ENCODE results near the gene ZNRF1.

DNA sequence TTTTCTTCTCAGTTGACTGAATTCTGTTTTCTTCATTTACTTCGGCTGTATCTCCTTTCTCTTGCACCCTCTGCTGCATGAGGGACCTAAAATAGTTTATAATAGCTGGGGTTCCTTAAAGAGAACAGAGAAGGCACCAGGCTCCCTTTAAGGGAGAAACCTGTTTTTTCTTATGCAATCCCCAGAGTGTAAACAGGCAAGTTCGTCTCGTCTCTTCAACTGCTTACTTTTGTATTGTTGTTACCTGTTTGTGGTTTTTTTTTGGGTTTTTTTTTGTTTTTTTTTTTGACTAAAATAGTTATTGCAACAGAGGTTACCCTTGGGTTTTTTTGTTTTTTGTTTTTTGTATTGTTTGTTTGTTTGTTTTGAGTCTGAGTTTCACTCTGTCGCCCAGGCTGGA, 121.4 kb downstream of the ZNRF1 start:
- no peak for TF ChIP-seq POLR2AphosphoS5 (IDR thresholded peaks at IDR 0.05)
- TF ChIP-seq, protein P1, sequence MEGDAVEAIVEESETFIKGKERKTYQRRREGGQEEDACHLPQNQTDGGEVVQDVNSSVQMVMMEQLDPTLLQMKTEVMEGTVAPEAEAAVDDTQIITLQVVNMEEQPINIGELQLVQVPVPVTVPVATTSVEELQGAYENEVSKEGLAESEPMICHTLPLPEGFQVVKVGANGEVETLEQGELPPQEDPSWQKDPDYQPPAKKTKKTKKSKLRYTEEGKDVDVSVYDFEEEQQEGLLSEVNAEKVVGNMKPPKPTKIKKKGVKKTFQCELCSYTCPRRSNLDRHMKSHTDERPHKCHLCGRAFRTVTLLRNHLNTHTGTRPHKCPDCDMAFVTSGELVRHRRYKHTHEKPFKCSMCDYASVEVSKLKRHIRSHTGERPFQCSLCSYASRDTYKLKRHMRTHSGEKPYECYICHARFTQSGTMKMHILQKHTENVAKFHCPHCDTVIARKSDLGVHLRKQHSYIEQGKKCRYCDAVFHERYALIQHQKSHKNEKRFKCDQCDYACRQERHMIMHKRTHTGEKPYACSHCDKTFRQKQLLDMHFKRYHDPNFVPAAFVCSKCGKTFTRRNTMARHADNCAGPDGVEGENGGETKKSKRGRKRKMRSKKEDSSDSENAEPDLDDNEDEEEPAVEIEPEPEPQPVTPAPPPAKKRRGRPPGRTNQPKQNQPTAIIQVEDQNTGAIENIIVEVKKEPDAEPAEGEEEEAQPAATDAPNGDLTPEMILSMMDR (IDR thresholded peaks at IDR 0.05), result no peak

Measured in breast epithelium (tissue), 3 donors.